ENCODE data around the gene DDX10.

DDX10 gene

GRCh38 chr11:108836541-108836940, 171.7 kb downstream of the DDX10 start:
- DNase-seq, result no peak

GRCh38 chr11:108838102-108838791, 173.4 kb downstream of the DDX10 start:
- no peak for DNase-seq

DNA sequence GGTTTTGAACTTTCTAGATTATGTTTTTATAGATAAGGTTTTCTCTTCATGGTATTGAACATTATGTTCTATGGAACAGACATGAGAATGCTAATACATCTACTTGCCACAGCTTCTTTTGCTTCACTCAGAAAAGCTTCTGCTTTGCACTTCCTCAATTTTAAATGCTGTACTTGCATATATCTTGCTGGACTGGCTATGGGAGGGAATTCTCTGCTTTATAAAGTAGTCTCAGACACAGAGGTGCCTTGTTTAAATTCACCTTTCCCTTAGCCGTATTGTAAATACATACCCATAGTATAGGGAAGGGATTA, 173.9 kb downstream of the DDX10 start:
- no peak for DNase-seq

DNA sequence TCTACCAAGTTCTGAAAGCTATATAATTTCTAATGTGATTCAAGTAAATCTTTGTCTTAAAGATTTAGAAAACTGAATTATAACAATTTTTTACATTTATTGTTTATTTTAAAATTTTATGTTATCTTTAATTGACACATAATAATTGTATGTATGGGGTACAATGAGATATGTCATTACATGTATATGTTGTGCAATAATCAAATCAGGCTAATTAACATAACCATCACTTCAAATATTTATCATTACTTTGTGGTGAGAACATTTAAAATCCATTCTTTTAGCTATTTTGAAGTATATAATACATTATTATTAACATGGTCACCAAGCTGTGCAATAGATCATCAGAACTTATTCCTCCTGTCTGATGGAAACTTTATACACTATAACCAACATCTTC, 181.1 kb downstream of the DDX10 start:
- no peak for DNase-seq

DNA sequence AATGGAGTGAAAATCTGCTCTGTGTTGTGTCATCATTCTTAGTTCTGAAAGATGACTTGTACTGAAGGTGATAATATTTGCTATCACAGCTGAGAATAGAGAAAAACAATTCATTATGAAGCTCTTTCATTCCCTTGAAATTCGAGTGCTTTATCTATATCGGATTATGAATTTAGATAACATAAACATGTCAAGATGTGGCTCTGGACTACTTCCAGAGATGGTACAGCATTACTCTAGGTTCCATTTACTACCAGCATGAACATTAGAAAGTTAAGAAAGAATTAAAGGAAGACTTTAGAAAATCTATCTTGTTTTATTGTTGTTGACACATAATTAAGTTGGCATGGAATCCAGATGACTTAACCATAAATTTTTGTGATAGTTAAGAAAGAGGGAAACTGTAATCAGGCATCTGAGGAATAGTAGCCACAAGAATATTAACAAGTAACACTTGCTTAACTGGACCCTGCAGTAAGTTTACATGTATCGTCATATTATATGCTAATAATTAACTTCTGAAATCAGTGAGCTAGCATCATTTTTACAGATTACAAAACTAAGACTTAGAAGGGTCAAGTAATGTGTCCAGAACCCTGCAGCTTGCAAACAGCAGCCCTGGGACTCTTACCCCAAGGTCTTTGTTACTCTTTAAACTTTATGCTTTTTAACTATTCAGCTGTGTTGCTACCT, 182.6 kb downstream of the DDX10 start:
- no peak for DNase-seq

GRCh38 chr11:108851781-108852180, 186.9 kb downstream of the DDX10 start:
- no peak for DNase-seq

DNA sequence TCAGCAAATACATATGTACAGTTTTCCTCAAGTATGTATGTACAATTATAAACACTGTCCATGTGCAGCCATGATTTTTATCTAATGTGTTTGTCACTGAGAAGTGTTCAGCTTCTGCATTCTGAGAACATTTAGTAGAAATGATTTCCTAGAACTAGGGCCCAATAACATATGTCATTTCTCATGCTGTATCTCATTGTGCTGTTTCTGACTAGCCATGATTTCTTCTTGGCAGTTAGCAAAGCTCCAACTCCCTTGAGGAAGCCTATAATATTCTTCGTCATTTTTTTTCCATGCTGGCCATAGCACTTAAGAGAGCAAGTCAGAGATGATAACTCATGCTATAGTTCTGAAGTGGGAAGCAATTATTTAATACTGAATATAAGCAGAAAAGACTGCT, 187.8 kb downstream of the DDX10 start:
- no peak for DNase-seq

GRCh38 chr11:108853151-108853550, 188.3 kb downstream of the DDX10 start:
- DNase-seq, result no peak

- DNase-seq, result no peak
Measured at GRCh38 chr11:108853864-108854263, 189.0 kb downstream of the DDX10 start.

DNA sequence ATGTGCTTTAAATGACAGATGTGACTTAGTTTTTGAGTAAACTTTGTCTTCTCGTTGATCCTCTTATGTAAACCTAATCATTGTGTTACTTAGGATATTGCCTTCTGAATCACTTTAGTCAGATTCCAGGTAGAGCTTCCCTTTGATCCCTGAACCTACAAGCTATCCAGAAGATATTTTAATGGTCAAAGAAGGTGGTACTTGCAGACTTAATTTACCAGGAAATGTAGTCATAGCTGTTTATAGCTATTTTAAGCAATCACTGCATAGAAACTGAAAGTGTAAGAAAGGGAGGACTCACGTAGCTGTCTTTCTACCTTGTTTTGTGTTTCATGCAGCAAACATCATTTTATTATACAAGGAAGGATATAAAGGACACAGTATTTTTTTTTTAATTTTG, 189.5 kb downstream of the DDX10 start:
- DNase-seq, result no peak

- no peak for DNase-seq
Measured at GRCh38 chr11:108857382-108857781, 192.5 kb downstream of the DDX10 start.

- no peak for DNase-seq
Measured at GRCh38 chr11:108858622-108859021, 193.8 kb downstream of the DDX10 start.

DNA sequence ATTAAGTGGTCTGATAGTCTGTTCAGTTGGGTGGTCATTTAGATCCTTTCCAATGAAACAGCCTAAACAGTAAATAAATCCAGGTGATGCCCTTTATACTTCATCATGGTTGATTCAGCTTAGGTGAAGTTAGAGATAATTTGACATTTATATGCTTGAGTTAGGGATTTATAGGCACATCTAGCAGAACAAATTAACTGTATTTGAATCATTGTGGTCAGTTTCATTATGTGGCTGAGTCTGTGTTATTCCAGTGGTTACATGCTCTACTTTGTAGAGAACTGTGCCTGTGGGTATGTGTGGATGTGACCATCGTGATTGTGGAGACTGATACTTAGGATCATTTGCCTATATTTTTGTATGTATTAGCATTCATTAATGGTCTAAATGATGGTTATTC, 194.6 kb downstream of the DDX10 start:
- no peak for DNase-seq

GRCh38 chr11:108863528-108863927, 198.7 kb downstream of the DDX10 start:
- DNase-seq, result no peak

DNA sequence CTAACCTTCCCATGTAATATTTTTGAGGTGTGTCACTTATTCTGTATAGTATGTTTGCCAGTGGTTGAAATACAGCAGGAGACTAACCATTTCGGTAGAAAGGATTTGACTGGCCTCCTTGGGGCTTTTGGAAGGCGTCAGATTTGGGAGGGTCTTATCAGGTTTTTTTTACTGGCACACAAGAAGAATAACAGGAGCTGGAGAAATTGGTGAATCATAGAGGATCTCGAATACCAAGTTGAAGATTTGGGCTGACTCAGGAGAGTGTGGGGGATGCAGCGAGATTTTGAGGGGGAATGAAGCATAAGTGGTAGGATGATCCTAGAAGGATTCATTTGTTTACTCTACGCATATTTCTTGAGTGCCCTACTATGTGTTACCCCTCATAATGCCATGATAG, 200.5 kb downstream of the DDX10 start:
- DNase-seq, result no peak

DNA sequence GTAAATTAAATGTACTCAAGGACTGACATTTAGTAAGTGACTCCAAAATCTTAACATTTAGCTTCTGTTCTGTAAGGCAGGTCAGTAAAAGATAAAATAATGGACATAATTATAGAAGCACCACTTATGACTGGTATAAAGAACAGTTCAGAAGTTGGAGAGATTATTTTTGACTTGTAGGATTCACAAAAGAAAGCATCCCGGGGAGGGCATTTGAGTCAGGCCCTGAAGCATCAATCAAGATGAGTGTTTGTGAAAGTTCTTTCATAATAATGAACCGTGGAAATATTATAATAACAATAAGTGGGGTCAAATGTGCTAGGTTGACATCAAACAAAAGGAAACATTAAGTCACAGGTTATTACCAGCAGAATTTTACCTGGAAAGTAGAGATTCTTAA, 201.9 kb downstream of the DDX10 start:
- no peak for DNase-seq

GRCh38 chr11:108870373-108871020, 205.6 kb downstream of the DDX10 start:
- no peak for DNase-seq

- DNase-seq, result no peak
Measured at GRCh38 chr11:108871152-108871551, 206.3 kb downstream of the DDX10 start.

GRCh38 chr11:108871867-108872266, 207.0 kb downstream of the DDX10 start:
- DNase-seq, result no peak

DNA sequence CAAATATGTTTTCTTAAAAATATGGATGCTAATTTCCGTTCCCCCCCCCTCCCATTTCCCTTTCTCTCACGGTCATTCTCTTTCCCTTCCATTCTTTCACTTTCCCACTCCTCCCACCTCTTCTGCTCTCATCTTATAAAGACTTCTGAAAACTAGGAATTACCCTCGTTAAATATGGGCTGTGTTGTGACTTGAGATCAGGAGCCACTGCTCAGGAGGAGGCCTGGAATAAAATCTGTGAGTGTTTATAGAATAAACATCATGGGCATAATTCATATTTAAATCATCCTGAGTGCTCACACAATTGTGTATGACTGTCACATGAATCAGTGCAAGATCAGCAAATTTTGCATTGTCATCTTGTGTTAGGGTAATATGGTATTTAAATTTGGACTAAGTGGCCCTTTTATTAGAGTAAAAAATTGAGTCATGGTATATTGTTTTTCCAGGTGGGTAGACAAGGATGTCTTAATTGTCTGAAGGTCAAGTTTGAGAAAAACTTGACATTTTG, 208.0 kb downstream of the DDX10 start:
- DNase-seq, result no peak

DNA sequence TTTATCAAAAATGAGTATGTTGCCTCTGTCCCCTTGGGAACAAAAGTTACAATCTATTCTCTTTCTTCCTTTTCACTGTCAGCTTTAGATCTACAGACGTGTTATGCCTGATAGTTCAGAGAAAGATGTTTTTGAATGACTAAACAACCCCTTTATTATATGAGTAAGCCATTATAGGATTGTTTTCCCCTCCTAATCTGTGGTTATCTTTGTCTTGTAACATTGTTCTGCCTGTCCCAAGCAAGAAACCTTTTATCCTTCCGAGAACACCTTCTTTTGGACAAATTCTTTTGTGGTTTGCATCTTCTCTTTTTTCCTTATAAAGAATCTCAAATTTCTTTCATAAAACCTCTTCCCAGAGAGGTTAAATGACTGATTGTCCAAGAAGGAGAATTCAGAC, 208.4 kb downstream of the DDX10 start:
- no peak for DNase-seq

DNA sequence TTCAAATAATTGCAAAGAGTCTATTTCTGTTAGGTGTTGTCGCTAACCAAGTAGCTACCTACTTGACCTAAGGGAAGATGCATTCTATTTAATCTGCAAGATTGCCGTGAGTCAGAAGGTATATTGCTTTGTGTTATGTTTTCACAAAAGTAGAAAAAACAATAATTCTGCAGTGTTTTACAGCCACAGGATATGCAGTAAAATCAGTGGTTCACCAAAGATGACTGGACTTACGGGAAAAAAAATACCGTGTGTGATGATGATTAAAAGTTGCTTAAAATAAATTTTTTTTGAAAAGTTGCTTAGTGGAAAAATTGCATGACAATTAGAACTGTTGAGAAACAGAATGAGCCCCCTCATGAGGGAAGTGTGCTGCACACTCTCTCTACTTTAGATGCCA, 209.1 kb downstream of the DDX10 start:
- no peak for DNase-seq

DNA sequence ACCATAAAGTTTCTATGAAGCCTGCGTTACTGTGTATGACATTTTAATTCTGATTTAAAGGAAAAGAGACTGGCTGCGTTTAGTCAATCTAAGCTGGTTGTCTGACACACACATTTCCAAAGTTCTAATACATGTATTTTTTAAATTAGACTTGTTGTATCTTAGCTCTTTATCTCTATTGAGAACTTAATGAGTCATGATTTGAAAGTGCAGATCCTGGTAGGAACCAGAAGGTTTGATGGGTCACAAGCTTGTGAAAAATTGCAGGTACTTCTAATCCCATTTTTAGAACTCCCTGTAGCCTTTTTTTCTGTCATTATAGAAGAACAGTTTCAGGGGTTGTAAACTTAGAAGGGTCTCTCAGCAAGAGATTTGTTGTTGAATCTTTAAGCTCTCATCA, 210.3 kb downstream of the DDX10 start:
- no peak for DNase-seq

GRCh38 chr11:108877178-108877577, 212.3 kb downstream of the DDX10 start:
- no peak for DNase-seq

Data from stimulated activated naive CD4-positive, alpha-beta T cell treated with Interleukin-2 at 50 U/mL for 16 hours (primary cell).